ENCODE results near the gene KLF3. TPM values are rescaled to one million over a fixed set of nuclear protein-coding genes. Genes with fewer than 3 reads are reported as not detected.
A peak's percentile ranks its signal among the peaks of the same experiment; 100 is the strongest.

KLF3 gene
- total and polyA plus RNA-seq, 2 of the 4 experiments (the other 2 are of a cell fraction): 8.2 to 12.6 TPM

DNA sequence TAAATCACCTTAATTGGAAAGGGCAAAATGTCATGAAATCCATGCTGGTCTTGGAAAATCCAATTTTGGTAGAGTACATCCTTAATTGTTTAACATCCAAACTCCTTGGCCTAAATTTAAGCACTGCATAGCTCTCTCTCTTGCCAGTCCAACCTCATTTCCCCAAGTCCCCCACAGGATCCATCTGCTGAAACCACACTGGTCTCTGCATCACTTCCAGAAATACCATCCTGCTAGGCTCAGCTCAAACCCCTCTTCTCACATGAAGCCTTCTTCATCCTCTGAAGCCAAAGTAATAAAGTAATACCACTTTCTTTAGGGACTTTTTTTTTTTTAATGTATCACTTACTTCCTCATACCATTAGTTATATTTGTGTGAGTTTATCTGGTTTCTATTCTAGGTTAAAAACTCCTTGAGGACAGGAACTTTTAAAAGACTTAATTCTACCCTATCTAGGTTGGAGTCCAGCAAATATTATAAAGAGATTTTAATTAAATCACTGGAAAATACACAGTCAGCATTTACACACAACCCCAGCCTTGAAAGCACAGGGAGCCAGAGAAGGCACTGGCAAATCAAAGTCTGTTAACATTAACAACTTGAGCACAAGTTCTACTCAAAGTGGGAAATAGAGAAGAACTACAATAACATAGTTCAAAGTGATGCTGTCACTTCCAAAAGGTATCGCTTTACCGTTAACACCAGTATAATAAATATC, 16.7 kb upstream of the KLF3 start:
- Histone ChIP-seq H2BK15ac (ENCODE audit: low read depth, low read length) (no peak overlapping the region), H4K91ac (ENCODE audit: insufficient read depth, low read depth, low read length) (no peak overlapping the region), H3K36me3 (ENCODE audit: control insufficient read depth, insufficient read depth, low read length) (no peaks in the 10 kb centered on the region), H2AFZ (replicated peaks; ENCODE audit: low read length, poor library complexity) (no peak overlapping the region), H3K4me2 (ENCODE audit: low read depth, low read length) (no peak overlapping the region), H3K27ac (ENCODE audit: insufficient read depth, low read length) (no peak overlapping the region), H3K9me1 (ENCODE audit: insufficient read depth, low read length) (no peaks in the 10 kb centered on the region), H3K27me3 (ENCODE audit: control insufficient read depth, insufficient read depth, low read length) (peaks cover 7% of the 10 kb centered on the region; the same call in 1 of the 2 replicates), H3K79me1 (ENCODE audit: low read depth in 1 of 2, low read length in 2 of 2) (no peaks in the 10 kb centered on the region), H2BK120ac (ENCODE audit: low read depth, low read length) (no peak overlapping the region), H3K23ac (ENCODE audit: low read depth, low read length) (no peak overlapping the region), H3K18ac (ENCODE audit: low read depth, low read length) (no peak overlapping the region), H2AK9ac (replicated peaks; ENCODE audit: low read depth, low read length, poor library complexity) (no peak overlapping the region), H2AK5ac (ENCODE audit: low read depth, low read length) (no peak overlapping the region), H3K4me1 (ENCODE audit: control insufficient read depth, insufficient read depth, low read length) (no peaks in the 10 kb centered on the region), H3K4me3 (ENCODE audit: insufficient read depth, low read depth, low read length) (no peak overlapping the region), H3K9ac (ENCODE audit: low read depth, low read length) (no peak overlapping the region), H3K4ac (ENCODE audit: low read depth, low read length) (no peak overlapping the region), H4K20me1 (ENCODE audit: insufficient read depth, low read length) (no peaks in the 10 kb centered on the region), H3K56ac (ENCODE audit: extremely low read depth, insufficient read depth, low read length) (no peak overlapping the region), H2BK5ac (ENCODE audit: low read depth, low read length, poor library complexity, severe bottlenecking) (no peak overlapping the region), H4K8ac (ENCODE audit: low read depth in 2 of 2, low read length in 2 of 2) (no peak overlapping the region), H3K9me3 (ENCODE audit: control insufficient read depth, insufficient read depth, low read length) (no peaks in the 10 kb centered on the region), H2BK20ac (ENCODE audit: low read depth, low read length) (no peak overlapping the region), H4K5ac (ENCODE audit: low read depth, low read length) (no peak overlapping the region), H3K14ac (replicated peaks; ENCODE audit: low read depth, low read length) (no peak overlapping the region)
- no CpG with 5 or more reads among the region's 2 CpGs for WGBS, 2 experiments (ENCODE audit: extremely low coverage in 2 of 2, insufficient read length in 1 of 2)
- in situ Hi-C loops (cut with MboI; ENCODE audit: low sequenced_read_pairs): no loop called here
- CTCF ChIA-PET: interaction anchor here (1.2 kb wide), 1 partner anchor 12 kb away, joined by 3 read pairs; no protein-coding TSS in a partner anchor
- POLR2A ChIA-PET (ENCODE audit: unreplicated experiment): no interaction called here
- TF ChIP-seq, protein P1, sequence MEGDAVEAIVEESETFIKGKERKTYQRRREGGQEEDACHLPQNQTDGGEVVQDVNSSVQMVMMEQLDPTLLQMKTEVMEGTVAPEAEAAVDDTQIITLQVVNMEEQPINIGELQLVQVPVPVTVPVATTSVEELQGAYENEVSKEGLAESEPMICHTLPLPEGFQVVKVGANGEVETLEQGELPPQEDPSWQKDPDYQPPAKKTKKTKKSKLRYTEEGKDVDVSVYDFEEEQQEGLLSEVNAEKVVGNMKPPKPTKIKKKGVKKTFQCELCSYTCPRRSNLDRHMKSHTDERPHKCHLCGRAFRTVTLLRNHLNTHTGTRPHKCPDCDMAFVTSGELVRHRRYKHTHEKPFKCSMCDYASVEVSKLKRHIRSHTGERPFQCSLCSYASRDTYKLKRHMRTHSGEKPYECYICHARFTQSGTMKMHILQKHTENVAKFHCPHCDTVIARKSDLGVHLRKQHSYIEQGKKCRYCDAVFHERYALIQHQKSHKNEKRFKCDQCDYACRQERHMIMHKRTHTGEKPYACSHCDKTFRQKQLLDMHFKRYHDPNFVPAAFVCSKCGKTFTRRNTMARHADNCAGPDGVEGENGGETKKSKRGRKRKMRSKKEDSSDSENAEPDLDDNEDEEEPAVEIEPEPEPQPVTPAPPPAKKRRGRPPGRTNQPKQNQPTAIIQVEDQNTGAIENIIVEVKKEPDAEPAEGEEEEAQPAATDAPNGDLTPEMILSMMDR (conservative IDR thresholded peaks at IDR 0.05; ENCODE audit: low read depth, low read length): no peak
- no peak for TF ChIP-seq RAD21 (IDR thresholded peaks at IDR 0.05; ENCODE audit: low read length)
- TF ChIP-seq RCOR1 (IDR thresholded peaks at IDR 0.05; ENCODE audit: insufficient replicate concordance, low read length): no peak
- TF ChIP-seq MAFK (IDR thresholded peaks at IDR 0.05; ENCODE audit: low read depth, low read length): peak; percentile 77
- ATAC-seq (ENCODE audit: low read depth): no peak
- DNase-seq: no peak
- dilution Hi-C loops (cut with HindIII; ENCODE audit: low sequenced_read_pairs, unreplicated experiment): no loop called here
- intact Hi-C loops (cut with micrococcal nuclease): no loop called here
- no TSS peak for BruUV-seq (replicated peaks)
